T-helper 2 cell treated with Interferon-gamma antibody and Interleukin-4, amounts not matched to agents 100 ng/mL and 5 ng/mL, for 36 hours (primary cell): ENCODE results near the gene PTP4A2. TPM values are rescaled to one million over a fixed set of nuclear protein-coding genes. Genes with fewer than 3 reads are reported as not detected.

Experiments
- intact Hi-C: fragments of 100-400 bp; cut with micrococcal nuclease; formaldehyde crosslinking; loops from one replicate; pipeline ENCODE4 v1.15.1; 2023
- total RNA-seq: library from RNA; stranded (reverse); gene quantifications from 2 replicates; pipeline ENCODE4 v1.2.3, GENCODE V29; 2022

The PTP4A2 gene
- total RNA-seq, 1 donor from 2014 or later = 540 TPM

- intact Hi-C loops = no loop called here
Measured at GRCh38 chr1:31951276-31951675, 13.1 kb upstream of the PTP4A2 start.

- intact Hi-C loops = no loop called here
Measured at GRCh38 chr1:31949862-31950261, 11.7 kb upstream of the PTP4A2 start.

- intact Hi-C loops = loop anchor here (2.0 kb wide), 1 partner anchor 15 kb away; no protein-coding TSS in a partner anchor
Measured at GRCh38 chr1:31945677-31946076, 7.5 kb upstream of the PTP4A2 start.

- intact Hi-C loops = loop anchor here (1.0 to 5.0 kb wide), 4 partner anchors 12 to 450 kb away; partner anchors contain the start of genes BSDC1 and KHDRBS1
Measured at GRCh38 chr1:31944205-31945089, 6.3 kb upstream of the PTP4A2 start.

- intact Hi-C loops = loop anchor here (1.0 to 5.0 kb wide), 4 partner anchors 13 to 451 kb away; partner anchors contain the start of genes BSDC1 and KHDRBS1
Measured at GRCh38 chr1:31943546-31944184, 5.5 kb upstream of the PTP4A2 start.

GRCh38 chr1:31942061-31942460 is 3.9 kb upstream of the PTP4A2 start:
- intact Hi-C loops = loop anchor here (5.0 kb wide), 1 partner anchor 70 kb away; the partner anchor contains the start of gene KHDRBS1

GRCh38 chr1:31939484-31940329 is 1.5 kb upstream of the PTP4A2 start:
- intact Hi-C loops = loop anchor here (1.0 to 10.0 kb wide), 4 partner anchors 17 to 315 kb away; partner anchors contain the start of genes KHDRBS1, LCK and TMEM39B

- intact Hi-C loops = loop anchor here (1.0 to 10.0 kb wide), 3 partner anchors 11 to 317 kb away; partner anchors contain the start of genes LCK and TMEM39B
Measured at GRCh38 chr1:31937300-31938183, 626 bp downstream of the PTP4A2 start.

- intact Hi-C loops = loop anchor here (1.0 to 10.0 kb wide), 2 partner anchors 11 to 318 kb away; partner anchors contain the start of gene LCK
Measured at GRCh38 chr1:31936981-31937299, 1.2 kb downstream of the PTP4A2 start.

GRCh38 chr1:31936278-31936980 is 1.7 kb downstream of the PTP4A2 start:
- intact Hi-C loops = loop anchor here (10.0 kb wide), 1 partner anchor 318 kb away; the partner anchor contains the start of gene LCK

GRCh38 chr1:31934706-31935629 is 3.2 kb downstream of the PTP4A2 start:
- intact Hi-C loops = loop anchor here (10.0 kb wide), 1 partner anchor 320 kb away; the partner anchor contains the start of gene LCK

GRCh38 chr1:31932491-31933316 is 5.5 kb downstream of the PTP4A2 start:
- intact Hi-C loops = loop anchor here (10.0 kb wide), 1 partner anchor 322 kb away; the partner anchor contains the start of gene LCK

GRCh38 chr1:31931593-31932225 is 6.5 kb downstream of the PTP4A2 start:
- intact Hi-C loops = loop anchor here (2.0 to 10.0 kb wide), 2 partner anchors 13 to 323 kb away; partner anchors contain the start of gene LCK

- intact Hi-C loops = loop anchor here (2.0 to 10.0 kb wide), 2 partner anchors 14 to 324 kb away; partner anchors contain the start of gene LCK
Measured at GRCh38 chr1:31930836-31931592, 7.2 kb downstream of the PTP4A2 start.

GRCh38 chr1:31927661-31927980 is 10.5 kb downstream of the PTP4A2 start:
- intact Hi-C loops = loop anchor here (5.0 kb wide), 1 partner anchor 35 kb away; no protein-coding TSS in a partner anchor
